Chondrocyte (in vitro differentiated cells): ENCODE results near the gene LIMCH1. TPM values are rescaled to one million over a fixed set of nuclear protein-coding genes. Genes with fewer than 3 reads are reported as not detected.

Experiments
- DNase-seq: peaks from one replicate; pipeline ENCODE4 v3.0.0; 2021; ENCODE audit warnings: mixed read lengths, low spot score
- H3K27ac Mint-ChIP-seq: one replicate; pipeline ENCODE4 v1.8.0; 2021; ENCODE audit warnings: mild to moderate bottlenecking, moderate library complexity, mixed read lengths; ENCODE audit not compliant: unreplicated experiment
- H3K27me3 Mint-ChIP-seq: 2 replicates; pipeline ENCODE4 v1.8.0; 2021; ENCODE audit warnings: low read depth, mixed read lengths
- H3K36me3 Mint-ChIP-seq: 2 replicates; pipeline ENCODE4 v1.8.0; 2021; ENCODE audit warnings: low read depth, mixed read lengths
- H3K4me1 Mint-ChIP-seq: 2 replicates; pipeline ENCODE4 v1.8.0; 2021; ENCODE audit warnings: low read depth, mild to moderate bottlenecking, mixed read lengths
- H3K4me3 Mint-ChIP-seq: one replicate; pipeline ENCODE4 v1.8.0; 2021; ENCODE audit warnings: mild to moderate bottlenecking, moderate library complexity, mixed read lengths; ENCODE audit not compliant: unreplicated experiment
- H3K9me3 Mint-ChIP-seq: 2 replicates; pipeline ENCODE4 v1.8.0; 2021; ENCODE audit warnings: low read depth, mixed read lengths
- total RNA-seq: library from RNA; stranded (reverse); gene quantifications from 3 replicates; pipeline ENCODE4 v1.2.1, GENCODE V29; 2021
- TF ChIP-seq, protein P1 (sequence below): fragments of 200-600 bp; sonication (generic); IDR thresholded peaks from 2 replicates; pipeline ENCODE4 v1.5.0; 2021; ENCODE audit warnings: antibody characterized with exemption, mild to moderate bottlenecking, moderate library complexity

The LIMCH1 gene
- total RNA-seq, 1 donor from 2014 or later = 9.8 TPM

DNA sequence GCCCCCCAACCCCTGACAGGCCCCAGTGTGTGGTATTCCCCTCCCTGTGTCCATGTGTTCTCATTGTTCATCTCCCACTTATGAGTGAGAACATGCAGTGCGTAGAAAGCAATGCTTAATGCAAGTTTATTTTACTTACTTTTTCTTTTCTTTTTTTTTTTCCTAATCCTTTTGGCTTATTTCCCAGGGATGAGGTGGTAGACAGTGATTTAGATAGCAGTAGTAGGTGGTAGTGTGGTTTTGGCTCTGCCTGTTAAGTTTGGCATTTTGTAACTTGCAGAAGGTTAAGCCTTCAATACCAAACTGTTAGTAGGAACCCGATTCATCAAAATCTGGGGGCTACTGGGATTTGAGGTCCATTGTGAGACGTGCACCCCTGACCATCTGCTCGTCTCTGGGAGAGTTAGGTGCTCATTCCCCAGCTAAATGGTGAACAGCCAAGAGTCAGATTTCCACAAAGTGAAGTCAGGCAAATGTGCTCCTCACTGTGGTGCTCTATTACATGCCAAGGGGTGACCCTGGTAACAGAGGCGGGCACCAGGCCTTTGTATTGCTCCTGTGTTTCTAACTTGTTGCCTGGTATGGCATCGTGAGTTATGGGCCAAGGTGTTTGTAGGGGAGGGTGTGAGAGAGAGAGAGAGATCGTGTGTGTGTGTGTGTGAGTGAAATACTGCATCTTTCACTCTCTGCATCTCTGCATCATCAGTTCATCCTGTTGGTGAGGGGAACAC lies 140.3 kb downstream of the LIMCH1 start:
- TF ChIP-seq, protein P1, sequence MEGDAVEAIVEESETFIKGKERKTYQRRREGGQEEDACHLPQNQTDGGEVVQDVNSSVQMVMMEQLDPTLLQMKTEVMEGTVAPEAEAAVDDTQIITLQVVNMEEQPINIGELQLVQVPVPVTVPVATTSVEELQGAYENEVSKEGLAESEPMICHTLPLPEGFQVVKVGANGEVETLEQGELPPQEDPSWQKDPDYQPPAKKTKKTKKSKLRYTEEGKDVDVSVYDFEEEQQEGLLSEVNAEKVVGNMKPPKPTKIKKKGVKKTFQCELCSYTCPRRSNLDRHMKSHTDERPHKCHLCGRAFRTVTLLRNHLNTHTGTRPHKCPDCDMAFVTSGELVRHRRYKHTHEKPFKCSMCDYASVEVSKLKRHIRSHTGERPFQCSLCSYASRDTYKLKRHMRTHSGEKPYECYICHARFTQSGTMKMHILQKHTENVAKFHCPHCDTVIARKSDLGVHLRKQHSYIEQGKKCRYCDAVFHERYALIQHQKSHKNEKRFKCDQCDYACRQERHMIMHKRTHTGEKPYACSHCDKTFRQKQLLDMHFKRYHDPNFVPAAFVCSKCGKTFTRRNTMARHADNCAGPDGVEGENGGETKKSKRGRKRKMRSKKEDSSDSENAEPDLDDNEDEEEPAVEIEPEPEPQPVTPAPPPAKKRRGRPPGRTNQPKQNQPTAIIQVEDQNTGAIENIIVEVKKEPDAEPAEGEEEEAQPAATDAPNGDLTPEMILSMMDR = no peak
- H3K27me3 Mint-ChIP-seq = peaks cover 11% of the 10 kb centered on the region
- H3K4me3 Mint-ChIP-seq = no peak overlapping the region
- no peaks in the 10 kb centered on the region for H3K9me3 Mint-ChIP-seq
- H3K4me1 Mint-ChIP-seq = no peaks in the 10 kb centered on the region
- H3K27ac Mint-ChIP-seq = no peak overlapping the region
- H3K36me3 Mint-ChIP-seq = no peaks in the 10 kb centered on the region
- DNase-seq = no peak

DNA sequence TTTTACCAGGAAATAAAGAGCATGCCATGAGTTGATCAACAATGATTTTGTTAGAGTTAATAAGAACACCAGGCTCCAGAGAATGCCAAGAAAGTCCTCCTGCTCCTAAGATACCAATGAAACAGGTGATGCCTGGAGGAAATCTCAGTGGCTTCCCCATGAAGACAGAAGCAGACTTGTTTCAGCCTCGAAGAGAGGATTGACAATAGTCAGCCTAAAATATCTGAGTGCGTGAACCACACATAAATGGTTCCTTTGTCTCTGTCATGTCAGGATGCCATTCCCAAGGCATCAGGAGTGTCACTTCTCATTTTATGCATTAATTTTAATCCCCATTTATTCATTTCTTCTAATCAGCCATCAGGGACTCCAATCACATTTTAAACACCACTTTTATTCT lies 141.0 kb downstream of the LIMCH1 start:
- no peaks in the 10 kb centered on the region for H3K4me1 Mint-ChIP-seq
- TF ChIP-seq, protein P1 = no peak
- H3K4me3 Mint-ChIP-seq = no peak overlapping the region
- H3K27ac Mint-ChIP-seq = no peak overlapping the region
- no peak for DNase-seq
- H3K9me3 Mint-ChIP-seq = no peaks in the 10 kb centered on the region
- H3K27me3 Mint-ChIP-seq = peaks cover 11% of the 10 kb centered on the region
- H3K36me3 Mint-ChIP-seq = no peaks in the 10 kb centered on the region

DNA sequence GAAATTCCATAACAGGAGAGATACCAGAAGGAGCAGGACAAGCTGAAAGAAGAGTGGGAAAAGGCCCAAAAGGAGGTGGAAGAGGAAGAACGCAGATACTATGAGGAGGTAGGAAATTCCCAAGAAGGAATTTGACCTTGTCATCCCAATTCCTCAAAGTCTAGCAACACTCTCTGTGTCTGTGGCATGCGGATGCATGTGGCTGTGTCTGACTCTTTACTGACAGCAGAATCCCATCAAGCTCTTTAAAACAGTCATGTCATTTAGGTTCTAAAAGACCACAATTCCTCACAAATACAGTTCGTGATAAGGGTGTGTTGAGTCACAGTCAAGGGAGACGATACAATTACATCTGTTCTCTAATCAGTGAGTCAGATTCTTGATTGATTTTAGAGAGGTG lies 142.0 kb downstream of the LIMCH1 start:
- Mint-ChIP-seq H3K27ac (no peak overlapping the region), H3K27me3 (peaks cover 11% of the 10 kb centered on the region), H3K4me3 (no peak overlapping the region), H3K9me3 (no peaks in the 10 kb centered on the region), H3K4me1 (no peaks in the 10 kb centered on the region), H3K36me3 (no peaks in the 10 kb centered on the region)
- DNase-seq = no peak
- TF ChIP-seq, protein P1 = no peak

DNA sequence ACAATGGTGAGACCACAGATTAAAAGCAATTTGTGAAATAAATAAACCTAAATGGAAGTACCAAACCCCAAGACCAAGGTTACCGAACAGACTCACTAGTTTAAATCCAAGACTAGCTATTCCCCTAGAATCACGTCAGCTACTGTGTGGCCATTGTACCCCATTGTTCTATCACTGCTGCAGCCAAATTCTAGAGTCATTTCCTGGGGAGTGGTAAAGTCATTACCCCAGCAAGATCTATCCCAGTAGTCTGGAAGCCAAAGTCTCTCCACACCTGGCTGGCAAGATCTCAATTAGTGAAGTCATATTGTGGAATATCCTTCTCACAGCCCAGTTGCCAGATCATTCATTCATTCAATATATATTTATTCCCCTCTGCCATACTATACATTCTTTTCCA lies 143.1 kb downstream of the LIMCH1 start:
- Mint-ChIP-seq H3K9me3 (no peaks in the 10 kb centered on the region), H3K27ac (no peak overlapping the region), H3K4me1 (no peaks in the 10 kb centered on the region), H3K4me3 (no peak overlapping the region), H3K36me3 (no peaks in the 10 kb centered on the region), H3K27me3 (peaks cover 15% of the 10 kb centered on the region)
- DNase-seq = no peak
- TF ChIP-seq, protein P1 = no peak

DNA sequence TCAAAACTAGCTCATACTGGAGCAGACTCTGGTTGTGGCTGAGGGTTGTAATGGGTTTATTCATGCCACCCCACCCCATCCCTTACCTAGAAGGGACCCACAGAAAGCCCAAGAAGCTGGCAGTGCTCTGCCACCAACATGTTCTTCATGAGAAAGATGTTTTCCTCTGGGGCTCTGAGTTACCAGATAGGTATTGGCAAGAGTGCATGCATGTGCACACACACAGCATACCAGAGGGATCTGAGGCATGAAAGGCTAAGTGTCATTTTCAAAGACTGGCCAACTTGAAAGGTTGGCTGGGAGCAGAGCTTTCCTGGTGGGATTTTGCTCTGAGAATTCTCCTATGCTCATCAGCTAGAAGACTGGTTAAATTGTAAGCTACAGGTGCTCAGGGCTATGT lies 145.4 kb downstream of the LIMCH1 start:
- Mint-ChIP-seq H3K36me3 (no peaks in the 10 kb centered on the region), H3K27me3 (peaks cover 26% of the 10 kb centered on the region), H3K9me3 (no peaks in the 10 kb centered on the region), H3K27ac (no peak overlapping the region), H3K4me1 (no peaks in the 10 kb centered on the region), H3K4me3 (no peak overlapping the region)
- DNase-seq = no peak
- TF ChIP-seq, protein P1 = no peak
